AG04450 (cell line): Measurements from ENCODE around the gene DCAF6. TPM values are rescaled to one million over a fixed set of nuclear protein-coding genes. Genes with fewer than 3 reads are reported as not detected.
A peak's percentile ranks its signal among the peaks of the same experiment; 100 is the strongest.
"Not testable (repeated sequence)": the region's sequence is repeated elsewhere in the genome, so short reads cannot be mapped to it uniquely, and the experiment has no call there.

Experiments used
- CTCF ChIA-PET: fragments of 300-600, 350-600 bp; formaldehyde crosslinking; extraction: SDS; loops from one replicate; lab custom pipeline; 2022; ENCODE audit warnings: antibody characterized with exemption, inconsistent platforms; lab: Charles Lee
- POLR2A ChIA-PET: fragments of 350-600 bp; formaldehyde crosslinking; extraction: SDS; loops from one replicate; lab custom pipeline; 2021; ENCODE audit warnings: antibody characterized with exemption, inconsistent platforms; lab: Yijun Ruan, JAX
- DNase-seq: peaks from one replicate; pipeline ENCODE4 v3.0.0-alpha.2; 2011; ENCODE audit warnings: low read depth, low spot score
- H3K27ac ChIP-seq: one replicate; pipeline ENCODE4 v1.5.1; 2012; ENCODE audit warnings: low read depth, low read length, control low read depth
- H3K27me3 ChIP-seq: one replicate; pipeline ENCODE4 v1.6.0; 2012; ENCODE audit warnings: low read length; ENCODE audit not compliant: control insufficient read depth, insufficient read depth
- H3K4me3 ChIP-seq: 2 replicates; pipeline ENCODE4 v1.5.1; 2011; ENCODE audit warnings: mild to moderate bottlenecking, low read depth, low read length, control low read depth
- H3K9me3 ChIP-seq: 2 replicates; pipeline ENCODE4 v1.5.1; 2012; ENCODE audit warnings: low read length; ENCODE audit not compliant: control insufficient read depth, insufficient read depth
- CTCF ChIP-seq: IDR thresholded peaks from 2 replicates; pipeline ENCODE4 v1.5.1; 2011; ENCODE audit warnings: low read depth, low read length, control low read depth, inconsistent platforms
- polyA plus RNA-seq: library from polyadenylated mRNA; depleted of rRNA; stranded (reverse); fragments of >200 nt; gene quantifications from 2 replicates; pipeline ENCODE4 v1.2.3, GENCODE V29; 2011

Gene DCAF6
- polyA plus RNA-seq, 1 experiment, result 137 TPM

DNA sequence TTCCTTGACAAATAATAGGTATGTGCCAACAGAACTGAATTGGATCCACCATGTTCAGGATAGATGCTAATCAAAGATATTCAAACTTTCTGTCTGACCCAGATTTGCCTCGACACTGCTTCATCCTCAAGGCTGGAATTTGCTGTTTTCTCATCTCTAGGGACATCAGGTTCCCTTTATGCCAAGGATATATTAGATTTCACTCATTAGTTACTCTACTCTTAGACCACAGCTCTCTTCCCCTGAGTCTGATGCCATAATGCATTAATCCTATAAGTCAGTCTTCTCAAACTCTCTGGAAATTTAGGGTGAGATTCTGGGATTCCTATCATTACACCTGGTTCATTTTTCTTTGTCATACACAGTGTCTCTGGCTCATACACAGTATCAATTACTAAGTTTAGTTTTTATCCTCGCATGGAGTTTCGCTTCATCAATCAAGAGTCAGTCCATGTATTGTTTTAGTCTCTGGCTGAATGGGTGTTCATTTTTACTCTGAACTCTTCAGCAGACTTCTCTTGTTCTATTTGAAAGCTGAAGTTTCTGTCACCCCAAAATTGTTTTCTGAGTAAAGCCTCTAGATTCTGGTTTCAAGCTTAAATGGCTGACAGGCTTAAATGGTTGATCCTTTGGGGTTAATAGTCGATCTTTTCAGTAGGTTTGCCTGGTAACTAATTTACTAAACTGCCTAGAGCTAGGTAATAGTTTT lies 9.3 kb upstream of the DCAF6 start:
- CTCF ChIA-PET, result interaction anchor here (0.6 kb wide), 1 partner anchor 211 kb away, joined by 3 read pairs; no protein-coding TSS in a partner anchor
- POLR2A ChIA-PET, result interaction anchor here (1.5 kb wide), 1 partner anchor 9 kb away, joined by 4 read pairs; the partner anchor contains the start of gene DCAF6
- H3K9me3 ChIP-seq, result no peaks in the 10 kb centered on the region
- DNase-seq, result no peak
- no peak overlapping the region for H3K27ac ChIP-seq
- no peak for TF ChIP-seq CTCF
- no peak overlapping the region for H3K4me3 ChIP-seq
- H3K27me3 ChIP-seq, result no peaks in the 10 kb centered on the region

DNA sequence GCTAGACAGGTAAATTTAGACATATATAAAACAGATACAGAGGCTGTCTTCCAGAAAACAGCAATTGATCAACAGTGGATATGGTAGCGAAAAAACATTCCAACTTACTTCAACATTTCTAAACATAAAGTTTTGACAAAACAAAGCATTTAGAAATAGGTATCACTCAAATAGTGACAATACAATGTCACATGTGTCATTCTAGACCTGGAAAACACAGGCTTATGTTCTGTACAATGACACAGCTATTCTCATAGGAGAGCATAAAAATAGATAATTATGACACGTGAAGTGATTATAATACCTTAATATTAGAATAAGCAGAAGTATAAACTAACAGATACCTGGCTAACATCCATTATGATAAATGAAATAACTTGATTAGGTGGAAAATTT lies 8.0 kb upstream of the DCAF6 start:
- CTCF ChIA-PET, result no interaction called here
- H3K9me3 ChIP-seq, result no peaks in the 10 kb centered on the region
- no peak for DNase-seq
- H3K27me3 ChIP-seq, result no peaks in the 10 kb centered on the region
- POLR2A ChIA-PET, result interaction anchor here (0.7 kb wide), 1 partner anchor 9 kb away, joined by 5 read pairs; no protein-coding TSS in a partner anchor
- no peak overlapping the region for H3K4me3 ChIP-seq
- no peak for TF ChIP-seq CTCF
- no peak overlapping the region for H3K27ac ChIP-seq

DNA sequence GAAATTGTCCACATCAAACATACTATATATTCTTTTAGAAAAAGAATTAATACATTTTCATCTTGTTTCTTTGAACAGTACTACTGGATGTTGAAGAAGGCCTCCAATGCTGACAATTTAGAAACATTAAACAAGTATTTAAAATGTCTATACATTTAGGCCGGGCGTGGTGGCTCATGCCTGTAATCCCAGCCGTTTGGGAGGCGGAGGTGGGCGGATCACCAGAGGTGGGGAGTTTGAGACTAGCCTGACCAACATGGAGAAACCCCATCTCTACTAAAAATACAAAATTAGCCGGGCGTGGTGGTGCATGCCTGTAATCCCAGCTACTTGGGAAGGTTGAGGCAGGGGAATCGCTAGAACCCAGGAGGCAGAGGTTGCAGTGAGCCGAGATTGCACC lies 7.6 kb upstream of the DCAF6 start:
- DNase-seq, CTCF ChIA-PET, H3K9me3 ChIP-seq, H3K4me3 ChIP-seq, H3K27me3 ChIP-seq, H3K27ac ChIP-seq: not testable (repeated sequence)
- POLR2A ChIA-PET, result interaction anchor here (0.7 kb wide), 1 partner anchor 9 kb away, joined by 5 read pairs; no protein-coding TSS in a partner anchor

DNA sequence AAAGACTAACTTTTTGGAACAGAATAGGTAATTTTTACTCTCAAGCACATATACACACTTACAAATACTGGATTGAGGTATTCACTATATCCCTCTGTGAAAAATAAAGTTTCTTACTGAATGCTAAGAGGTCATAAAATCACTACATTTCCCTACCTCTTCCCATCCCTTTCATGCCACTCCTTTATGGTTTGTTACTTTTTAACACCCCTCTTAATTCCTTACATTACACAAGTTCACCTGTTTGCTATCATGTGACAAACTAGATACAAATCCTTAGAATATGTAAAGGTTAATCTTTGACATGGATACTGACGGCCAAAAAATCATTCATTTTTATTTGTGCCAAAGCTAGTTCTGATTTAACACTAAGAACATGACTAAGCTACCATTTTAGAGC lies 6.8 kb upstream of the DCAF6 start:
- H3K27me3 ChIP-seq, result no peaks in the 10 kb centered on the region
- DNase-seq, result no peak
- no peak overlapping the region for H3K4me3 ChIP-seq
- ChIA-PET POLR2A (no interaction called here), CTCF (interaction anchor here (1.0 kb wide), 1 partner anchor 9 kb away, joined by 3 read pairs; no protein-coding TSS in a partner anchor)
- no peaks in the 10 kb centered on the region for H3K9me3 ChIP-seq
- H3K27ac ChIP-seq, result no peak overlapping the region
- no peak for TF ChIP-seq CTCF

GRCh38 chr1:167933788-167934187 lies 2.7 kb upstream of the DCAF6 start:
- DNase-seq, result no peak
- Histone ChIP-seq H3K4me3 (peak overlapping the region; percentile 75), H3K9me3 (no peaks in the 10 kb centered on the region; the same call in 1 of the 2 replicates), H3K27me3 (no peaks in the 10 kb centered on the region), H3K27ac (no peak overlapping the region)
- CTCF ChIA-PET, result interaction anchor here (0.6 to 1.4 kb wide), 2 partner anchors 151 to 212 kb away, joined by 3 to 5 read pairs; no protein-coding TSS in a partner anchor
- no peak for TF ChIP-seq CTCF
- POLR2A ChIA-PET, result no interaction called here
